ENCODE data around the gene TRPV2.

DNA sequence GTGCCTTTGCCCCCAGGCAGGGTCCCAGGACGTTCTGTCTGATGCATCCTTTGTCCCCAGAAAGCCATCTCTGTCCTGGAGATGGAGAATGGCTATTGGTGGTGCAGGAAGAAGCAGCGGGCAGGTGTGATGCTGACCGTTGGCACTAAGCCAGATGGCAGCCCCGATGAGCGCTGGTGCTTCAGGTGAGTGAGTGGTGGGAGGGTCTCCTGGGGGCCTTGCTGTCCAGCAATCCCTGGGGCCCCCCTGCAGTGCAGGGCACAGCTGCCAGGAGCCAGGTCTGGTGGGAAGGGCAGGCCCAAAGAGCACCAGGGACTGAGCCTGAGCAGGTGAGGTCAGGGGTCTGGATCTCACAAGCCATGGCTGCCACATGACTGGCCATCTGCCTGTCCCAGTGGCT lies 18.1 kb downstream of the TRPV2 start:
- TF ChIP-seq ELF4 (IDR thresholded peaks at IDR 0.05) (no peak), SUZ12 (IDR thresholded peaks at IDR 0.05) (no peak), LEF1 (IDR thresholded peaks at IDR 0.05; ENCODE audit: borderline replicate concordance) (no peak)
- TF ChIP-seq, protein P1, sequence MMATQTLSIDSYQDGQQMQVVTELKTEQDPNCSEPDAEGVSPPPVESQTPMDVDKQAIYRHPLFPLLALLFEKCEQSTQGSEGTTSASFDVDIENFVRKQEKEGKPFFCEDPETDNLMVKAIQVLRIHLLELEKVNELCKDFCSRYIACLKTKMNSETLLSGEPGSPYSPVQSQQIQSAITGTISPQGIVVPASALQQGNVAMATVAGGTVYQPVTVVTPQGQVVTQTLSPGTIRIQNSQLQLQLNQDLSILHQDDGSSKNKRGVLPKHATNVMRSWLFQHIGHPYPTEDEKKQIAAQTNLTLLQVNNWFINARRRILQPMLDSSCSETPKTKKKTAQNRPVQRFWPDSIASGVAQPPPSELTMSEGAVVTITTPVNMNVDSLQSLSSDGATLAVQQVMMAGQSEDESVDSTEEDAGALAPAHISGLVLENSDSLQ (IDR thresholded peaks at IDR 0.05), result no peak

Measured in HEK293T (cell line).